ENCODE measurements around the gene SP3. TPM values are rescaled to one million over a fixed set of nuclear protein-coding genes. Genes with fewer than 3 reads are reported as not detected.

SP3 gene
- total and polyA plus RNA-seq, 9 of the 15 experiments (the other 6 are each of a cell fraction or from before 2014, with no cell fraction given), result 12.0 to 106 (median 74.9) TPM

GRCh38 chr2:173986805-173987204 lies 21.6 kb upstream of the SP3 start (continued):
- TF ChIP-seq MAX (CRISPR knock-in tag; IDR thresholded peaks at IDR 0.05) (no peak), MTA1 (IDR thresholded peaks at IDR 0.05; ENCODE audit: borderline replicate concordance) (no peak), E2F1 (CRISPR knock-in tag; IDR thresholded peaks at IDR 0.05) (no peak), ETS2 (tag; IDR thresholded peaks at IDR 0.05; ENCODE audit: borderline replicate concordance, poor library complexity, severe bottlenecking) (no peak), CXXC5 (CRISPR knock-in tag; IDR thresholded peaks at IDR 0.05) (no peak), TSC22D4 (tag; IDR thresholded peaks at IDR 0.05) (no peak), BMI1 (IDR thresholded peaks at IDR 0.05; ENCODE audit: low read length) (no peak), CTCF (IDR thresholded peaks at IDR 0.05 in 2 of 3, conservative IDR thresholded peaks at IDR 0.05 in 1 of 3; ENCODE audit: insufficient read depth in 2 of 3, low read depth in 1 of 3, low read length in 3 of 3) (no peak), TCF3 (CRISPR knock-in tag; IDR thresholded peaks at IDR 0.05) (no peak), NR3C1 (CRISPR knock-in tag; IDR thresholded peaks at IDR 0.05) (no peak), VEZF1 (CRISPR knock-in tag; IDR thresholded peaks at IDR 0.05) (no peak), NR2C1 (IDR thresholded peaks at IDR 0.05) (no peak), NR2C1 (tag; IDR thresholded peaks at IDR 0.05) (no peak)

Data from K562 (cell line).